Endothelial cell of umbilical vein (primary cell): ENCODE measurements around the gene SLC7A6OS. TPM values are rescaled to one million over a fixed set of nuclear protein-coding genes. Genes with fewer than 3 reads are reported as not detected.
A peak's percentile ranks its signal among the peaks of the same experiment; 100 is the strongest.

Experiments
- BruUV-seq: library from RNA; stranded (reverse); fragments of 400-500 nt; replicated peaks from 2 replicates; lab custom pipeline; 2021; lab: Mats Ljungman, UMichigan
- CTCF ChIA-PET: fragments of 300-600, 350-600 bp; sonication (Branson Sonifier 250); formaldehyde crosslinking; loops from one replicate; lab custom pipeline; 2021; ENCODE audit warnings: antibody characterized with exemption, inconsistent platforms; lab: Charles Lee
- POLR2A ChIA-PET: fragments of 300-600, 350-600 bp; sonication (Branson Sonifier 250); formaldehyde crosslinking; loops from one replicate; lab custom pipeline; 2021; ENCODE audit warnings: antibody characterized with exemption, inconsistent platforms; lab: Charles Lee
- DNase-seq: peaks from one replicate; pipeline ENCODE4 v3.0.0-alpha.2; 2011; ENCODE audit warnings: low read depth, low spot score
- FAIRE-seq: peaks from 2 replicates; lab custom pipeline; 2011; peaks lifted over from hg19 to GRCh38; lab: Jason Lieb, UNC
- H2AFZ ChIP-seq: 2 replicates; pipeline ENCODE4 v1.6.0; 2012; ENCODE audit warnings: low read depth, low read length, control low read depth, inconsistent platforms
- H3K27ac ChIP-seq: 2 replicates; pipeline ENCODE4 v1.5.1; 2011; ENCODE audit warnings: low read depth, mild to moderate bottlenecking, control low read depth, low read length, moderate library complexity; ENCODE audit not compliant: insufficient read depth
- H3K27me3 ChIP-seq, 2 experiments: 2 replicates each; pipeline versions ENCODE4 v1.6.0 to v1.6.1; 2011; ENCODE audit warnings: low read length in 2 of 2, mixed read lengths in 1 of 2; ENCODE audit not compliant: control insufficient read depth in 2 of 2, insufficient read depth in 2 of 2
- H3K36me3 ChIP-seq, 2 experiments: 2 replicates in 1 of 2; 3 replicates in 1 of 2; pipeline ENCODE4 v1.5.1; 2011; ENCODE audit warnings: low read length in 2 of 2, mild to moderate bottlenecking in 1 of 2, moderate library complexity in 1 of 2; ENCODE audit not compliant: control insufficient read depth in 2 of 2, insufficient read depth in 2 of 2; ENCODE audit errors: extremely low read depth in 1 of 2
- H3K4me1 ChIP-seq: 3 replicates; pipeline ENCODE4 v1.5.1; 2011; ENCODE audit warnings: mild to moderate bottlenecking, low read length; ENCODE audit not compliant: control insufficient read depth, insufficient read depth; ENCODE audit errors: extremely low read depth
- H3K4me2 ChIP-seq: 2 replicates; pipeline ENCODE4 v1.6.1; 2011; ENCODE audit warnings: low read length, control low read depth, mixed read lengths; ENCODE audit not compliant: insufficient read depth
- H3K4me3 ChIP-seq, 3 experiments: fragments of 200-600 bp in 1 of 3; sonication (generic), shearing (Covaris generic) in 1 of 3; replicated peaks in 1 of 3; 2 replicates each; pipeline ENCODE4 v1.5.1; 2011 to 2016; ENCODE audit warnings: control low read depth in 3 of 3, low read length in 3 of 3, mild to moderate bottlenecking in 2 of 3, inconsistent platforms in 1 of 3, low read depth in 1 of 3, moderate library complexity in 1 of 3; ENCODE audit not compliant: insufficient read depth in 1 of 3
- H3K79me2 ChIP-seq: 2 replicates; pipeline ENCODE4 v1.6.0; 2012; ENCODE audit warnings: low read length, inconsistent platforms; ENCODE audit not compliant: control insufficient read depth, insufficient read depth
- H3K9ac ChIP-seq: replicated peaks from 2 replicates; pipeline ENCODE3; 2011; ENCODE audit warnings: low read length, control low read depth; ENCODE audit not compliant: insufficient read depth; ENCODE audit errors: extremely low read depth
- H3K9me1 ChIP-seq: replicated peaks from 3 replicates; pipeline ENCODE4 v1.6.0; 2011; ENCODE audit warnings: mild to moderate bottlenecking, low read length; ENCODE audit not compliant: control insufficient read depth, insufficient read depth; ENCODE audit errors: extremely low read depth
- H3K9me3 ChIP-seq: replicated peaks from 2 replicates; pipeline ENCODE4 v1.5.1; 2012; ENCODE audit warnings: low read length, inconsistent platforms; ENCODE audit not compliant: control insufficient read depth, insufficient read depth
- H4K20me1 ChIP-seq: replicated peaks from 2 replicates; pipeline ENCODE3; 2011; ENCODE audit warnings: mild to moderate bottlenecking, low read length; ENCODE audit not compliant: control insufficient read depth, insufficient read depth; ENCODE audit errors: extremely low read depth
- GATA2 ChIP-seq: IDR thresholded peaks from 2 replicates; pipeline ENCODE4 v1.7.0; 2011; ENCODE audit warnings: low read depth, mild to moderate bottlenecking, moderate library complexity, mixed read lengths, low read length; ENCODE audit not compliant: insufficient read length, insufficient read depth
- POLR2A ChIP-seq: IDR thresholded peaks from 2 replicates; pipeline ENCODE4 v1.6.1; 2012; ENCODE audit warnings: low read depth, mild to moderate bottlenecking, control low read depth, low read length
- POLR2AphosphoS5 ChIP-seq: IDR thresholded peaks from 2 replicates; pipeline ENCODE4 v1.6.1; 2012; ENCODE audit warnings: low read depth, mild to moderate bottlenecking, control low read depth, low read length, moderate library complexity; ENCODE audit not compliant: insufficient read depth
- dilution Hi-C: fragments of 300-500 bp; cut with MboI; formaldehyde crosslinking; loops from one replicate; pipeline ENCODE4 v1.15.0; 2019; ENCODE audit warnings: low sequenced_read_pairs; ENCODE audit not compliant: extremely low pct_ligation_motif_present
- intact Hi-C: fragments of 100-400 bp; cut with micrococcal nuclease; formaldehyde crosslinking; loops from one replicate; pipeline ENCODE4 v1.10.0; 2022
- polyA plus RNA-seq, 4 experiments: library from polyadenylated mRNA; depleted of rRNA in 3 of 4; stranded (reverse) in 3 of 4; unstranded in 1 of 4; fragments of >200 nt; gene quantifications; 2 replicates each; pipeline versions ENCODE4 v1.2.1 to v1.2.3, GENCODE V29; 2011 to 2012; ENCODE audit warnings: missing spikeins in 1 of 4
- total RNA-seq: library from RNA; stranded (reverse); gene quantifications from 2 replicates; pipeline ENCODE4 v1.2.3, GENCODE V29; 2021

Gene SLC7A6OS
- total and polyA plus RNA-seq, 2 donors (not counting 3 experiments of a cell fraction or from before 2014, with no cell fraction given): 8.3 to 22.9 TPM

DNA sequence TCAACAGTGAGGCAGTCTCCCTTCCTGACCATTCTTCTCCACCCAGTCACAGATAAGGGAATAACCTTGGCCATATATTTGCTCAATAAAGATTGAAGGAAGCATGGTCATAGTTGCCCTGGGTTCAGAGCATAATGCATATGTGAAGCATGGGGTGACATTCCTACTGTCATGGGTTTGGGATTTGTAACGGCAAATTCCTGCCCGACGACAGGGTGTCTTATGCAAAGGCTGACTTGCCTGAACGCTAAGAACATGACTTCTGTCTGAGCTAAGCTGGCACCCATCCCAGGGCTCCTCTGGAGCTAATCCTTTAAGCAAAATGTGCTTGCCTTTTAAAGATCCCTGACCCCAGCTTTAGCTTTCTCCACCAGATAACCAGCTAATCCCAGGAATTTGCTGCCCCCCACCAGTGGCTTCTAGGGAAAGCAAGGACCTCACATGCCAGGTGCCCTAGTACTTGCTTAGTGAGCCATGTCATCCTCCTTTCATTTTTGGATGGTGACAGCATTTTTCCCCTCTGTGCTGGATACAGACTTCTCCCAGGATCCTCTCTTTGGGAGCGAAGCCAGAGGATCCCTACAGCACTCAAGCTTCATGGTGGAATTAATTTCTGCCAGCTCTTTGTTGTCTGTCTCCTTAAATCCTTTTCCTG is 11.7 kb downstream of the SLC7A6OS start:
- no peaks in the 10 kb centered on the region for H3K9me1 ChIP-seq
- BruUV-seq: no TSS peak
- FAIRE-seq (no peak), DNase-seq (no peak)
- H3K36me3 ChIP-seq: peaks cover 43 to 56% of the 10 kb centered on the region in 2 experiments
- H3K27me3 ChIP-seq: no peaks in the 10 kb centered on the region
- no peak overlapping the region for H3K9ac ChIP-seq
- ChIA-PET CTCF (interaction anchor here (1.1 to 10.9 kb wide), 5 partner anchors 9 to 42 kb away, joined by 3 to 120 read pairs (median 6); partner anchors contain the start of gene SLC7A6), POLR2A (interaction anchor here (1.3 to 1.5 kb wide), 2 partner anchors 9 to 12 kb away, joined by 3 read pairs; partner anchors contain the start of genes PRMT7 and SLC7A6OS)
- peaks cover 9% of the 10 kb centered on the region for H3K79me2 ChIP-seq
- H3K4me3 ChIP-seq: no peak overlapping the region
- intact Hi-C loops (no loop called here), dilution Hi-C loops (no loop called here)
- H4K20me1 ChIP-seq: no peaks in the 10 kb centered on the region
- peak; percentile 62 for TF ChIP-seq POLR2A
- no peak for TF ChIP-seq POLR2AphosphoS5
- H2AFZ ChIP-seq: no peak overlapping the region
- no peaks in the 10 kb centered on the region for H3K4me1 ChIP-seq
- no peaks in the 10 kb centered on the region for H3K9me3 ChIP-seq
- no peak overlapping the region for H3K4me2 ChIP-seq
- H3K27ac ChIP-seq: no peak overlapping the region

DNA sequence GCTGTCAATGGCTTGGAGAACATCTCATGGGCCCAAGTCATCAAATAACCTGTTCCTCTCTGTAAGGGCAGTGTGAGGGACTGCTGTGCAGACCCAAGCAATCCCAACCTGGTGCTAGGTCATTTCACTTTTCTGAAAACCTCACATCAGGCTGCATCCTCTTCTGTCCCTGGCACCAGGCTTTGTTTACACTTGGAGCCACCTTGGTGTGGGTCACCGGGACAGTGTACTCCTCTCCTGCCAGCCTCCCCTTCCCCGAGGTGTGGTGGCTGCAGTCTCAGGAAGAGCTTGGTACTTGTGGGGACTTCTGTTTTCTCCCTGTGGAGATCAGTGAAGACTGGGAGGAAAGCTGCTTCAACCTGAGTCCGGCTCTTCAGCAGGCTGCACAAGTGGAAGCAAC is 12.4 kb downstream of the SLC7A6OS start:
- intact Hi-C loops: no loop called here
- no peak overlapping the region for H3K9ac ChIP-seq

More for the DNA sequence above, 12.4 kb downstream of the SLC7A6OS start:
- H3K9me3 ChIP-seq: no peaks in the 10 kb centered on the region
- ChIA-PET POLR2A (interaction anchor here (1.3 to 1.5 kb wide), 2 partner anchors 8 to 13 kb away, joined by 3 read pairs; partner anchors contain the start of genes PRMT7 and SLC7A6OS), CTCF (interaction anchor here (1.1 to 10.9 kb wide), 4 partner anchors 8 to 36 kb away, joined by 3 to 120 read pairs (median 6); partner anchors contain the start of gene SLC7A6)
- H3K4me2 ChIP-seq: no peak overlapping the region
- no peaks in the 10 kb centered on the region for H3K27me3 ChIP-seq
- FAIRE-seq (no peak), DNase-seq (no peak)
- H3K36me3 ChIP-seq: peaks cover 41 to 57% of the 10 kb centered on the region in 2 experiments
- H2AFZ ChIP-seq: no peak overlapping the region
- peaks cover 6% of the 10 kb centered on the region for H3K79me2 ChIP-seq
- no peak overlapping the region for H3K4me3 ChIP-seq
- dilution Hi-C loops: no loop called here
- no peak overlapping the region for H3K27ac ChIP-seq
- no peak for TF ChIP-seq GATA2
- no peaks in the 10 kb centered on the region for H4K20me1 ChIP-seq
- no TSS peak for BruUV-seq
- no peaks in the 10 kb centered on the region for H3K4me1 ChIP-seq
- H3K9me1 ChIP-seq: no peaks in the 10 kb centered on the region
